ENCODE data around the gene ZNF385B. TPM values are rescaled to one million over a fixed set of nuclear protein-coding genes. Genes with fewer than 3 reads are reported as not detected.
A peak's percentile ranks its signal among the peaks of the same experiment; 100 is the strongest.
"Not testable (repeated sequence)": the region's sequence is repeated elsewhere in the genome, so short reads cannot be mapped to it uniquely, and the experiment has no call there.

Gene ZNF385B
- total RNA-seq, 6 experiments from 2014 or later = 0.08 to 0.26 (median 0.22) TPM; not detected in 1

DNA sequence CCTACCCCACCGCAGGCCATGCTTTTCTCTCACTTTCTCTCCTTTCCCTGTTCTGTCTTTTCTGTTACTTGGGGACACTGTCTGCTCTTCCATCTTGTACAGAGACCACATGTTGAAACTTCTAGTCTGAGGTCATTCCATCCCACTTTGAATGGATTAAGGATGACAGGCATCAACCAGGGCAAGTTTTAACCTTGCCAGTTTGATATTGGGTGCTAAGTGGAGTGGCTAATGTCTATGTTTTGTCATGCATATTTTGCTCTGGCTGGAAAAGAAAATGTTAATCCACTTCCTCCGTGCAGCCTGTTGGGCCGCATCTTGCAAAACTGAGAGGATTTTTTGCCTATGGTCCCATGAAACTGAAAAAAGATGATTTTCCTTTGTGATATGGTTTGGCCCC, 391.3 kb downstream of the ZNF385B start:
- H3K4me1 Mint-ChIP-seq (ENCODE audit: low read depth) = peaks cover 17% of the 10 kb centered on the region
- H3K27me3 Mint-ChIP-seq (ENCODE audit: insufficient read depth) = no peaks in the 10 kb centered on the region
- H3K9me3 Mint-ChIP-seq = peaks cover 6% of the 10 kb centered on the region
- TF ChIP-seq, protein P1, sequence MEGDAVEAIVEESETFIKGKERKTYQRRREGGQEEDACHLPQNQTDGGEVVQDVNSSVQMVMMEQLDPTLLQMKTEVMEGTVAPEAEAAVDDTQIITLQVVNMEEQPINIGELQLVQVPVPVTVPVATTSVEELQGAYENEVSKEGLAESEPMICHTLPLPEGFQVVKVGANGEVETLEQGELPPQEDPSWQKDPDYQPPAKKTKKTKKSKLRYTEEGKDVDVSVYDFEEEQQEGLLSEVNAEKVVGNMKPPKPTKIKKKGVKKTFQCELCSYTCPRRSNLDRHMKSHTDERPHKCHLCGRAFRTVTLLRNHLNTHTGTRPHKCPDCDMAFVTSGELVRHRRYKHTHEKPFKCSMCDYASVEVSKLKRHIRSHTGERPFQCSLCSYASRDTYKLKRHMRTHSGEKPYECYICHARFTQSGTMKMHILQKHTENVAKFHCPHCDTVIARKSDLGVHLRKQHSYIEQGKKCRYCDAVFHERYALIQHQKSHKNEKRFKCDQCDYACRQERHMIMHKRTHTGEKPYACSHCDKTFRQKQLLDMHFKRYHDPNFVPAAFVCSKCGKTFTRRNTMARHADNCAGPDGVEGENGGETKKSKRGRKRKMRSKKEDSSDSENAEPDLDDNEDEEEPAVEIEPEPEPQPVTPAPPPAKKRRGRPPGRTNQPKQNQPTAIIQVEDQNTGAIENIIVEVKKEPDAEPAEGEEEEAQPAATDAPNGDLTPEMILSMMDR (IDR thresholded peaks at IDR 0.05) = no peak
- no peak overlapping the region for H3K27ac Mint-ChIP-seq
- H3K4me3 Mint-ChIP-seq = no peak overlapping the region
- no peak for DNase-seq
- peaks cover 5% of the 10 kb centered on the region for H3K36me3 Mint-ChIP-seq (ENCODE audit: low read depth)

DNA sequence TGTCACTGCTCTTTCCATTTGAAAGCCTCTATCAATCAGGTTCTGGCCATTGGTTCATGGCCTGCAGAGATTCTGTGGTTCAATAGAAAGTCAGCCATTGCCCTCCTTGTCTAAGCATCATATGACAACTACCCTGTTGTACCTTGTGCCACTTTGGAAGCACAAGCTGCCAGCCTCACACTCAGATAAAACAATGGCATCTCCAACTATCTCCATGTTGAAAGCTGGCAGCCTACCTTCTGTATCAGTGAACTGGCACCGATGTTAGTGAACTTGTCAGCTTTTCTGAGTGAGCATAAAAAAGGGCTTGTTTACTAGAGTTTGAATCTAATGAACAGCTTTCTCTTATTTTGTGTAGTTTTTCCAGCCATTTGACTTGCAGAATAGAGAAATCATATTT, 393.5 kb downstream of the ZNF385B start:
- H3K9me3 Mint-ChIP-seq = peaks cover 26% of the 10 kb centered on the region
- peaks cover 26% of the 10 kb centered on the region for H3K36me3 Mint-ChIP-seq (ENCODE audit: low read depth)
- H3K27me3 Mint-ChIP-seq (ENCODE audit: insufficient read depth) = no peaks in the 10 kb centered on the region
- peak overlapping the region; percentile 64 for H3K27ac Mint-ChIP-seq
- DNase-seq = no peak
- H3K4me1 Mint-ChIP-seq (ENCODE audit: low read depth) = peaks cover 17% of the 10 kb centered on the region
- no peak overlapping the region for H3K4me3 Mint-ChIP-seq
- TF ChIP-seq, protein P1 (IDR thresholded peaks at IDR 0.05) = no peak

DNA sequence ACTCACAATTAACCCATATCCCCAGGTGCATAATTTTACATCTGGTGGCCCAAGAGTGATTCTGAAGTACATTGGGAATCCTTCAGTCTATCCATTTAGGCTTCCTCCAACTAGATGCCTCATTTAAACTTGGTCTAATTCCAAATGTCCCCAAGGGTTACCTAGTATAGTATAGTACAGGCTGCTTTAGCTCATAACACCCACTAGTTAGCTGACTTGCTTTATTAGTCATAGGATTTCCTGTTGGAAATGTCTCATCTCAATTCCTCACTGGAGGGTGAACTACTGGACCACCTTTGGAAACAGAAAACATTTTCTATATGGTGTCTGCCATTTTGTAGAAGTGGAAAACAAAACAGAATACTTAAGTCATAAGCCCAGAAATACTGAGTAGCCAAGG, 394.3 kb downstream of the ZNF385B start:
- TF ChIP-seq, protein P1 (IDR thresholded peaks at IDR 0.05) = no peak
- peak; percentile 70 for DNase-seq

DNA sequence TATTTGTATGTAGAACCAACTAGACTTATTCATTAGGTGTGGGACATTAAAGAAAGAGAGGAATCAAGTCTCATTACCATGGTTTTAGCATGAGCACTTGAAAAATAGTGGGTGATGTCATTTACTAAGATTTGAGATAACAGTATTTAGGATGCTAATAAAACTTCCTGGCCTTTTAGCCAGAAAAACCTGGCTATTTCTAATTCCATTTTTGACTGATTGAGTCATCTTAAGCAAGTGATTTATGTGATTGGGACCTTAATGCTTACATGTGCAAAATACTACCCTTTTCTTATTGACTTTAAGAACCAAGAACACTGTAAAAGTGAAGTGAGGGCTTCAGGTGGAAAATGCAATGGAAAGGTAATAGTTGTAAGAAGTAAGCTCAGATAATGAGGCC, 400.0 kb downstream of the ZNF385B start:
- Mint-ChIP-seq H3K9me3 (peaks cover 71% of the 10 kb centered on the region), H3K36me3 (ENCODE audit: low read depth) (peaks cover 65% of the 10 kb centered on the region), H3K4me3 (peak overlapping the region; percentile 46; the same call in 1 of the 2 replicates), H3K27ac (peak overlapping the region; percentile 98), H3K4me1 (ENCODE audit: low read depth) (peaks cover 34% of the 10 kb centered on the region), H3K27me3 (ENCODE audit: insufficient read depth) (no peaks in the 10 kb centered on the region; the same call in 1 of the 2 replicates)
- peak; percentile 28 for DNase-seq
- TF ChIP-seq, protein P1 (IDR thresholded peaks at IDR 0.05) = no peak

More for the DNA sequence above, 394.3 kb downstream of the ZNF385B start:
- Mint-ChIP-seq H3K27me3 (ENCODE audit: insufficient read depth) (no peaks in the 10 kb centered on the region), H3K9me3 (peaks cover 31% of the 10 kb centered on the region), H3K4me1 (ENCODE audit: low read depth) (peaks cover 21% of the 10 kb centered on the region), H3K27ac (peak overlapping the region; percentile 64), H3K4me3 (no peak overlapping the region), H3K36me3 (ENCODE audit: low read depth) (peaks cover 30% of the 10 kb centered on the region)

DNA sequence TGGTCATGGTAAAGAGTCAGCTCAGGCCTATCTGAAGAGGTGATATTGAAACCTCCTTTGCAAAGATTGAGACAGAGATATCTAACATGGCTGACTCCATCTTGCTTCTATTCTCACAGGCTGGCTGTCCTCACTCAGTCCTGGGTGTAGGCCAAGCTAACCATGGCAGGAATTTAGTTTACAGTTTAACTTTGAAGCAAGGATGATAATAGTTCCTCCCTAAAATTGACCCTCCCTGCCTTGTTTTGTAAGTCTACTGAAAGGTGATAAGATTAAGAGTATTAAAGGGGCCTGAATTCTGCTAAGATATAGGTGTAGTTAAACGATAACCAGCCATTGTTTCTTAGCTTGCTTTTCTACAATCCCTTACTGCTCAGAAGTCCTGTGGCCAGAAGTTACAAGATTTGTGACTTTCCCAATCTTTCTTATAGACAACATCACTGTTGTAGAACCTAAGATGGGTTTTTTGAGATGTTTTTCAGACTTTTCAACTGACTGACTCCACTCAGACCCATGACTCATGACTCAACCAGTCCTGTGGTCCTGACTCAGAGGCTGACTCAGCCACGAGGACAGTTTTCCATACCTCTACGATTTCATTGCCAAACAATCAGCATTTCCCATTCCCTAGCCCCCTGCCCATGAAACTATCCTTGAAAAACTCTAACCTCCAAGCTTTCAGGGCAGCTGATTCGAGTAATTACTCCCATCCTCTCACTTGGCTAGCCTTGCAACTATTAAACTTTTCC, 401.1 kb downstream of the ZNF385B start:
- Mint-ChIP-seq H3K27ac (peak overlapping the region; percentile 98), H3K36me3 (ENCODE audit: low read depth) (peaks cover 70% of the 10 kb centered on the region), H3K27me3 (ENCODE audit: insufficient read depth) (no peaks in the 10 kb centered on the region; the same call in 1 of the 2 replicates), H3K4me3 (peak overlapping the region; percentile 46), H3K9me3 (peaks cover 76% of the 10 kb centered on the region), H3K4me1 (ENCODE audit: low read depth) (peaks cover 43% of the 10 kb centered on the region)
- peak; percentile 94 for DNase-seq
- TF ChIP-seq, protein P1 (IDR thresholded peaks at IDR 0.05) = no peak

DNA sequence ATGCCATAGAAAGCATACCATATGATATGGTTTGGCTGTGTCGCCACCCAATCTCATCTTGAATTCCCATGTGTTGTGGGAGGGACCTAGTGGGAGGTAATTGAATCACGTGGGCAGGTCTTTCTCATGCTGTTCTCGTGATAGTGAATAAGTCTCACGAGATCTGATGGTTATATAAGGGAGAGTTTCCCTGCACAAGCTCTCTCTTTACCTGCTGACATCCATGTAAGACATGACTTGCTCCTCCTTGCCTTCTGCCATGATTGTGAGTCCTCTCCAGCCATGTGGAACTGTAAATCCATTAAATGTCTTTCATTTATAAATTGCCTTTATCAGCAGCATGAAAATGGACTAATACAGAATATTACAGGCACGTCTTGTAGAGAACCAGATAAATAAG, 403.3 kb downstream of the ZNF385B start:
- Mint-ChIP-seq H3K36me3 (ENCODE audit: low read depth) (peaks cover 48% of the 10 kb centered on the region), H3K9me3 (peaks cover 55% of the 10 kb centered on the region), H3K4me1 (ENCODE audit: low read depth) (peaks cover 66% of the 10 kb centered on the region)
- not testable (repeated sequence) for H3K4me3 Mint-ChIP-seq; H3K27ac Mint-ChIP-seq; H3K27me3 Mint-ChIP-seq (ENCODE audit: insufficient read depth); DNase-seq
